Astrocyte of the spinal cord (primary cell): ENCODE results near the gene KIF13A.
A peak's percentile ranks its signal among the peaks of the same experiment; 100 is the strongest.

ENCODE experiments used
- DNase-seq: peaks from one replicate; pipeline ENCODE4 v3.0.0; 2011; ENCODE audit warnings: low read depth, low spot score
- H3K4me3 ChIP-seq: 2 replicates; pipeline ENCODE4 v1.5.1; 2011; ENCODE audit warnings: low read depth, mild to moderate bottlenecking, low read length, moderate library complexity
- in situ Hi-C: cut with HindIII; loops from 2 replicates; pipeline ENCODE4 v1.10.0; 2017; ENCODE audit warnings: low sequenced_read_pairs
- TF ChIP-seq, protein P1 (sequence below): IDR thresholded peaks from 2 replicates; pipeline ENCODE4 v1.5.1; 2012; ENCODE audit warnings: low read depth, mild to moderate bottlenecking, low read length, inconsistent platforms

The KIF13A gene

DNA sequence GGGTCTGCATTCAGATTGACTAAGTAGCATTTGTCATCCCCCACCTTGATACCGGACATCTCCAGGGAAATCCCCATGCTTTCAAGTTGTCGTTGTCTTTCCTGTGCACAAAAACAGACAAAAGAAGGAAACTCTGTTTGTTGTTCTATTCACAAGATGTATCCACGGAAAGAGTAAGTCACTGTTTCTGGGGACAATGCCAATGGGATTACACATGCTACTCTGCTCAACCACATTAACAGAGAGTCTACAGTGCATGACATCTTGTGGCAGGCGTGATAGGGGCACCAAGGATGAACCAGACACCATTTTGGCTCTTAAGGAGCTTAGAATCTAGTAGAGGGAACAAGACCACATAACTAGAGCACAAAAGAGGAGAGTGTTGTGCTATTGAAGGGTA is 156.3 kb downstream of the KIF13A start:
- in situ Hi-C loops = no loop called here
- no peak overlapping the region for H3K4me3 ChIP-seq
- peak; percentile 86 for DNase-seq
- TF ChIP-seq, protein P1, sequence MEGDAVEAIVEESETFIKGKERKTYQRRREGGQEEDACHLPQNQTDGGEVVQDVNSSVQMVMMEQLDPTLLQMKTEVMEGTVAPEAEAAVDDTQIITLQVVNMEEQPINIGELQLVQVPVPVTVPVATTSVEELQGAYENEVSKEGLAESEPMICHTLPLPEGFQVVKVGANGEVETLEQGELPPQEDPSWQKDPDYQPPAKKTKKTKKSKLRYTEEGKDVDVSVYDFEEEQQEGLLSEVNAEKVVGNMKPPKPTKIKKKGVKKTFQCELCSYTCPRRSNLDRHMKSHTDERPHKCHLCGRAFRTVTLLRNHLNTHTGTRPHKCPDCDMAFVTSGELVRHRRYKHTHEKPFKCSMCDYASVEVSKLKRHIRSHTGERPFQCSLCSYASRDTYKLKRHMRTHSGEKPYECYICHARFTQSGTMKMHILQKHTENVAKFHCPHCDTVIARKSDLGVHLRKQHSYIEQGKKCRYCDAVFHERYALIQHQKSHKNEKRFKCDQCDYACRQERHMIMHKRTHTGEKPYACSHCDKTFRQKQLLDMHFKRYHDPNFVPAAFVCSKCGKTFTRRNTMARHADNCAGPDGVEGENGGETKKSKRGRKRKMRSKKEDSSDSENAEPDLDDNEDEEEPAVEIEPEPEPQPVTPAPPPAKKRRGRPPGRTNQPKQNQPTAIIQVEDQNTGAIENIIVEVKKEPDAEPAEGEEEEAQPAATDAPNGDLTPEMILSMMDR = no peak

DNA sequence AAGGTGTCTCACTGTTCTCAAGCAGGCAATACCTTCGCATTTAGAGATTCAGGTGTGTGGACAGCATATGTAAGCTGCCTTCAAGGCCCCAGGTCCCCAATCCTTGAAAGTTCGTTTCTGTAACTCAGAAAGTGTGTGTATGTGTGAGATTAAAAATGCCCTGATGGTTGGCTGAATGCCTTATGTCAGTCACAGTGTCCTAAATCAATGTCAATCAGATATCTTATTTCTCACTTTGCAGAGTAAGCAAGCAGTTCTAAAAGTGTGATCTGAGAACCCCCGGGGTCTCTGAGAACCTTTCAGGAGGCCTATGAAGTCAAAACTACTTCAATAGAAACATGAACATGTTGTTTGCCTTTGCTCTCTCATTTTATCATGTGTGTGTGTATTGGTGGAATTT is 157.5 kb downstream of the KIF13A start:
- TF ChIP-seq, protein P1 = no peak
- DNase-seq = no peak
- no peak overlapping the region for H3K4me3 ChIP-seq
- in situ Hi-C loops = no loop called here

DNA sequence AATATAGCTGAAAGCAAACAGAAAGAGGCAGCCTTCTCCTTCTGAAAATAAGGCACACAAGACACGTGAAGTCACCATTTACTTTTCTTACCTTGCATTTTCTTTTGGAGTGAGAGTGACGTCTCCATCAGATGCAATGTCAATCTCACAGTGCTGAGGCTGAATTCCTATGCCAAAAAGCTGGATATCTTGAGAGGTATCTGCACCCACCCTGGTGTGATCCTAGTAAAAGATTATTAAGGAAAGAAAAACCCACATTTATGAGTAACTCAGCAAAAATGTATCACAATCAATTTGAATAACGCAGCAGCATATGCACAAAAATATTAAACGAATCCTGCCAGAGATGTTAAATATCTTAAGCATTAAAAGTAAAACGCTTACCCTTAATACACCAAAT is 159.3 kb downstream of the KIF13A start:
- TF ChIP-seq, protein P1 = no peak
- no peak overlapping the region for H3K4me3 ChIP-seq
- in situ Hi-C loops = no loop called here
- no peak for DNase-seq

DNA sequence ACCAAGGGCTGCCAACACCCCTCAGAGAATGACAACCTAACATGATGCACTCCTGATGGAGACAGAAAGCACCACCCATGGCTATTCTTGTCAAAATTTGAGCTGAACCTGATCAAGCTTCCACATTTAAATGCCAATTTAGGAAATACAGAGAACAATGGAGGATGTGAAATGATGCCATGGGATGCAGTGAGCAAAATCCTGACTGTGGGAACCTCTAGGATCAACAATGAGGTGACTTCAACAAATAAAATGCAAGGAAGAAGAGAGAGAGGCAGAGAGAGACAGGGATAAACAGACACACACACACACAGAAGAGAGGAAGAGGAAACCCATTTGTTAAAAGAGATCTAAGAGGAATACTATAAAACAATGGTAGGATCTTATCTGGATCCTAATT is 161.1 kb downstream of the KIF13A start:
- TF ChIP-seq, protein P1 = no peak
- DNase-seq = no peak
- in situ Hi-C loops = no loop called here
- H3K4me3 ChIP-seq = no peak overlapping the region

DNA sequence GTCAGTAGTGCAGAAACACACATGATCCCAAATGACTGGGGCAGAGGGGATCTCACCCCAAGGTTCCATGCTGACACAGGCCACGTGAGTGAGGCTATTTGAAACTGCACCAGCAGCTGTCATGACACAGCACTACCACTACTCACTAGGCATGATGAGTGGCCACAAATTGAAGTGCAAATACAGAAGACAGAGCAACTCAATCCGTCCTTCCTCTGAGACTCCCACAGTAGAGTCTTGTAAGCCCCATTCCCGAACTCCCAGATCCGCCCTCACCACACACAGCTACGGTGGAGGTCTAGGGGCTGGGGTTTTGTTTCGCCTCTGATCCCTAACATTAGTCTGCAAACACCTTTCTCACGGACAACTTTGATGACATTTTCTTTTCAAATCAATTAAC is 167.4 kb downstream of the KIF13A start:
- TF ChIP-seq, protein P1 = no peak
- no peak for DNase-seq
- in situ Hi-C loops = no loop called here
- no peak overlapping the region for H3K4me3 ChIP-seq

DNA sequence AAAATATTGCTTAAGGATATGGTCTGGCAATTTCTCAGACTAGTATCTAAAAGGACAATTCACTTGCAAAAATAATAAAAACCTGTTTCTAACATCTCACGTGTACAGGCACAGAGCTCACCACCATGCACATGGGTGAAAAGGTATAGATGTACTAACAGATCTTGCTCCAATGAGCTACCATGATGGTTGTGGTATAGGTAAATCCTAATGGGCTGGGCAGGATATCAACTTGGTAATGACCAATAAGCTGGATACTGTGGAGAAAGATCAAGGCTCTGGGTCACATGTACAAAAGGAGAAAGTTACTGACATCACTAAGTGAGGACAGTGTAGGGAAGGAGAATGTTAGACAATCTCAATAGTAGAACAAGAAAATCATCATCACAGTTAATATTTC is 169.7 kb downstream of the KIF13A start:
- TF ChIP-seq, protein P1 = no peak
- no peak for DNase-seq
- in situ Hi-C loops = no loop called here
- no peak overlapping the region for H3K4me3 ChIP-seq
